SK-N-SH (cell line): ENCODE results near the gene IL21R. TPM values are rescaled to one million over a fixed set of nuclear protein-coding genes. Genes with fewer than 3 reads are reported as not detected.

Experiments used
- CTCF ChIA-PET: fragments of 300-600, 350-600 bp; formaldehyde crosslinking; extraction: SDS; loops from one replicate; lab custom pipeline; 2021; lab: Yijun Ruan, JAX
- POLR2A ChIA-PET: fragments of 350-600 bp; sonication (Branson Sonifier 250); formaldehyde crosslinking; extraction: SDS; loops from one replicate; lab custom pipeline; 2020; ENCODE audit warnings: antibody characterized with exemption, inconsistent platforms; lab: Yijun Ruan, JAX
- DNase-seq: peaks from one replicate; pipeline ENCODE4 v3.0.0; 2012
- H2AFZ ChIP-seq: fragments of 200-600 bp; sonication (generic); 2 replicates; pipeline ENCODE4 v1.8.1; 2016; ENCODE audit warnings: antibody characterized with exemption, mild to moderate bottlenecking, low read depth
- H3F3A ChIP-seq: fragments of 200-600 bp; sonication (generic); replicated peaks from 2 replicates; pipeline ENCODE3; 2016; ENCODE audit warnings: antibody characterized with exemption, mild to moderate bottlenecking; ENCODE audit not compliant: insufficient read depth
- H3K27ac ChIP-seq, 2 experiments: fragments of 200-500 bp in 1 of 2; fragments of 200-600 bp in 1 of 2; sonication (Bioruptor generic) in 1 of 2; sonication (generic), shearing (Covaris generic) in 1 of 2; 2 replicates each; pipeline versions ENCODE4 v1.5.1 to v1.6.1; 2014 to 2016; ENCODE audit warnings: low read depth in 2 of 2, inconsistent platforms in 1 of 2, low read length in 1 of 2, mild to moderate bottlenecking in 1 of 2, mixed read lengths in 1 of 2
- H3K27me3 ChIP-seq: fragments of 200-600 bp; sonication (generic), shearing (Covaris generic); 2 replicates; pipeline ENCODE4 v1.6.1; 2016; ENCODE audit warnings: mixed run types; ENCODE audit not compliant: insufficient read depth
- H3K36me3 ChIP-seq, 2 experiments: fragments of 200-500 bp in 1 of 2; fragments of 200-600 bp in 1 of 2; sonication (Bioruptor generic) in 1 of 2; sonication (generic) in 1 of 2; replicated peaks in 1 of 2; 2 replicates each; pipeline versions ENCODE3 to v1.5.1; 2014 to 2016; ENCODE audit warnings: low read length in 1 of 2, mild to moderate bottlenecking in 1 of 2; ENCODE audit not compliant: insufficient read depth in 2 of 2, control insufficient read depth in 1 of 2
- H3K4me1 ChIP-seq, 2 experiments: fragments of 200-500 bp in 1 of 2; fragments of 200-600 bp in 1 of 2; sonication (Bioruptor generic) in 1 of 2; sonication (generic), shearing (Covaris generic) in 1 of 2; 2 replicates each; pipeline versions ENCODE4 v1.5.1 to v1.6.1; 2014 to 2016; ENCODE audit warnings: low read depth in 1 of 2, low read length in 1 of 2, mixed run types in 1 of 2; ENCODE audit not compliant: insufficient read depth in 2 of 2, control insufficient read depth in 1 of 2
- H3K4me2 ChIP-seq: fragments of 200-600 bp; sonication (generic), shearing (Covaris generic); 2 replicates; pipeline ENCODE4 v1.6.1; 2017; ENCODE audit warnings: mixed run types
- H3K4me3 ChIP-seq, 2 experiments: fragments of 200-500 bp in 1 of 2; fragments of 200-600 bp in 1 of 2; sonication (Bioruptor generic) in 1 of 2; sonication (generic), shearing (Covaris generic) in 1 of 2; 2 replicates each; pipeline versions ENCODE4 v1.5.1 to v1.8.1; 2014 to 2016; ENCODE audit warnings: low read depth in 2 of 2, inconsistent platforms in 1 of 2, low read length in 1 of 2, mild to moderate bottlenecking in 1 of 2, mixed read lengths in 1 of 2, moderate library complexity in 1 of 2
- H3K79me2 ChIP-seq: fragments of 200-600 bp; sonication (generic); 2 replicates; pipeline ENCODE4 v1.8.1; 2017; ENCODE audit warnings: mild to moderate bottlenecking; ENCODE audit not compliant: insufficient read depth
- H3K9ac ChIP-seq: fragments of 200-600 bp; sonication (generic); 2 replicates; pipeline ENCODE4 v1.6.1; 2017; ENCODE audit warnings: mixed run types
- H3K9me2 ChIP-seq: fragments of 200-600 bp; sonication (generic); 2 replicates; pipeline ENCODE4 v1.6.1; 2017; ENCODE audit warnings: mixed run types
- H3K9me3 ChIP-seq: fragments of 200-600 bp; sonication (generic); 2 replicates; pipeline ENCODE4 v1.6.1; 2017; ENCODE audit warnings: mixed run types, mild to moderate bottlenecking, moderate library complexity
- H4K20me1 ChIP-seq: fragments of 200-600 bp; sonication (generic); 2 replicates; pipeline ENCODE4 v1.6.1; 2017; ENCODE audit warnings: mild to moderate bottlenecking, mixed run types; ENCODE audit not compliant: insufficient read depth
- ELF1 ChIP-seq: IDR thresholded peaks from 2 replicates; pipeline ENCODE4 v1.4.0; 2012
- EP300 ChIP-seq, 2 experiments: IDR thresholded peaks; 2 replicates each; pipeline versions ENCODE4 v1.4.0 to v1.6.1; 2012; ENCODE audit warnings: borderline replicate concordance in 1 of 2, low read depth in 1 of 2, low read length in 1 of 2
- FOXJ3 ChIP-seq: sonication (generic); formaldehyde crosslinking; IDR thresholded peaks from 2 replicates; pipeline ENCODE4 v1.5.1; 2020; ENCODE audit warnings: mild to moderate bottlenecking, missing genetic modification reagents
- GABPA ChIP-seq: IDR thresholded peaks from 2 replicates; pipeline ENCODE4 v1.4.0; 2012; ENCODE audit warnings: low read depth, mild to moderate bottlenecking
- MAX ChIP-seq: IDR thresholded peaks from 2 replicates; pipeline ENCODE4 v1.4.0; 2012; ENCODE audit warnings: low read depth
- MXI1 ChIP-seq: IDR thresholded peaks from 2 replicates; pipeline ENCODE4 v1.6.1; 2012; ENCODE audit warnings: mild to moderate bottlenecking, low read depth, low read length, improper control_type of control experiment
- PBX3 ChIP-seq: IDR thresholded peaks from 2 replicates; pipeline ENCODE4; 2012
- POLR2AphosphoS5 ChIP-seq: IDR thresholded peaks from 2 replicates; pipeline ENCODE4 v1.6.1; 2012; ENCODE audit warnings: low read depth, low read length
- RFX5 ChIP-seq: IDR thresholded peaks from 2 replicates; pipeline ENCODE4 v1.6.1; 2012; ENCODE audit warnings: mild to moderate bottlenecking, improper control_type of control experiment, low read length
- TAF1 ChIP-seq: IDR thresholded peaks from 2 replicates; pipeline ENCODE4 v1.6.1; 2012; ENCODE audit warnings: low read depth, mild to moderate bottlenecking, low read length, moderate library complexity, borderline replicate concordance
- USF1 ChIP-seq: IDR thresholded peaks from 2 replicates; pipeline ENCODE4 v1.4.0; 2012; ENCODE audit warnings: low read depth, borderline replicate concordance
- YY1 ChIP-seq: IDR thresholded peaks from 2 replicates; pipeline ENCODE4 v1.4.0; 2012; ENCODE audit warnings: low read depth, mild to moderate bottlenecking
- ZBTB33 ChIP-seq: IDR thresholded peaks from 2 replicates; pipeline ENCODE4 v1.4.0; 2012; ENCODE audit warnings: low read depth, borderline replicate concordance
- WGBS: methylation state at CpG from one replicate; pipeline ENCODE4 v1.1.6; 2017; ENCODE audit warnings: low lambda C conversion rate; 5-methylcytosine and 5-hydroxymethylcytosine counted together
- polyA plus RNA-seq, 3 experiments: library from polyadenylated mRNA; depleted of rRNA; stranded (reverse); fragments of >200 nt; gene quantifications; 2 replicates each; pipeline ENCODE4 v1.2.3, GENCODE V29; 2012

IL21R gene
- polyA plus RNA-seq, 1 of the 3 experiments (the other 2 are of a cell fraction): 0.13 TPM

GRCh38 chr16:27430923-27431484, 29.0 kb downstream of the IL21R start:
- H3K9me2 ChIP-seq: no peaks in the 10 kb centered on the region
- no peak for TF ChIP-seq MXI1
- no peak for TF ChIP-seq ELF1
- no peak for TF ChIP-seq RFX5
- no peak for TF ChIP-seq FOXJ3 (CRISPR knock-in tag)
- no peak for TF ChIP-seq GABPA
- TF ChIP-seq EP300 (IDR thresholded peaks at IDR 0.05; ENCODE audit: borderline replicate concordance in 1 of 2, low read depth in 1 of 2, low read length in 1 of 2): no peak
- no peak for TF ChIP-seq YY1
- no peak for TF ChIP-seq PBX3
- TF ChIP-seq TAF1: no peak
- no peak for TF ChIP-seq USF1
- no peak for TF ChIP-seq POLR2AphosphoS5
- TF ChIP-seq, all 33 proteins: peak for 0
- H3K79me2 ChIP-seq: no peaks in the 10 kb centered on the region
- H3K4me3 ChIP-seq: no peak overlapping the region
- no peak for DNase-seq
- peaks cover 17% of the 10 kb centered on the region for H3F3A ChIP-seq
- no peak overlapping the region for H2AFZ ChIP-seq
- ChIA-PET CTCF (interaction anchor here (0.8 kb wide), 1 partner anchor 27 kb away, joined by 3 read pairs; no protein-coding TSS in a partner anchor), POLR2A (no interaction called here)
- no peaks in the 10 kb centered on the region for H4K20me1 ChIP-seq
- H3K36me3 ChIP-seq: no peaks in the 10 kb centered on the region
- no peak overlapping the region for H3K9ac ChIP-seq
- H3K4me2 ChIP-seq: no peak overlapping the region
- no peaks in the 10 kb centered on the region for H3K9me3 ChIP-seq
- no peak overlapping the region for H3K27ac ChIP-seq
- 47% methylated on average over 8 of the region's 10 CpGs for WGBS
- no peaks in the 10 kb centered on the region for H3K27me3 ChIP-seq
- H3K4me1 ChIP-seq: no peaks in the 10 kb centered on the region

GRCh38 chr16:27431773-27432532, 30.0 kb downstream of the IL21R start:
- no peaks in the 10 kb centered on the region for H3K27me3 ChIP-seq
- POLR2A ChIA-PET: no interaction called here
- DNase-seq: no peak
- peak overlapping the region in 1 of 2 experiments; percentile 55; a peak in 2 of 4 replicates for H3K27ac ChIP-seq
- H3K79me2 ChIP-seq: no peaks in the 10 kb centered on the region
- H3K9ac ChIP-seq: peak overlapping the region; percentile 9; the same call in 1 of the 2 replicates
- H3K4me2 ChIP-seq: peak overlapping the region; percentile 22; the same call in 1 of the 2 replicates
- H3F3A ChIP-seq: peaks cover 9% of the 10 kb centered on the region
- H3K9me3 ChIP-seq: no peaks in the 10 kb centered on the region
- no peak overlapping the region for H2AFZ ChIP-seq
- 45% methylated on average over 10 of the region's 15 CpGs for WGBS
- no peaks in the 10 kb centered on the region for H3K36me3 ChIP-seq
- H3K4me1 ChIP-seq: no peaks in the 10 kb centered on the region
- CTCF ChIA-PET: interaction anchor here (0.8 to 1.0 kb wide), 2 partner anchors 26 to 64 kb away, joined by 3 read pairs; no protein-coding TSS in a partner anchor
- TF ChIP-seq ZBTB33: no peak
- peak; percentile 80 for TF ChIP-seq MAX
- no peaks in the 10 kb centered on the region for H3K9me2 ChIP-seq
- H3K4me3 ChIP-seq: no peak overlapping the region
- no peaks in the 10 kb centered on the region for H4K20me1 ChIP-seq
